GM19035 (cell line): ENCODE results near the gene FBXO47.

Source experiments
- ATAC-seq: cut with Tn5 transposase; IDR thresholded peaks from one replicate; pipeline ENCODE4 v1.9.1; 2021; ENCODE audit not compliant: unreplicated experiment

FBXO47 gene, protein sequence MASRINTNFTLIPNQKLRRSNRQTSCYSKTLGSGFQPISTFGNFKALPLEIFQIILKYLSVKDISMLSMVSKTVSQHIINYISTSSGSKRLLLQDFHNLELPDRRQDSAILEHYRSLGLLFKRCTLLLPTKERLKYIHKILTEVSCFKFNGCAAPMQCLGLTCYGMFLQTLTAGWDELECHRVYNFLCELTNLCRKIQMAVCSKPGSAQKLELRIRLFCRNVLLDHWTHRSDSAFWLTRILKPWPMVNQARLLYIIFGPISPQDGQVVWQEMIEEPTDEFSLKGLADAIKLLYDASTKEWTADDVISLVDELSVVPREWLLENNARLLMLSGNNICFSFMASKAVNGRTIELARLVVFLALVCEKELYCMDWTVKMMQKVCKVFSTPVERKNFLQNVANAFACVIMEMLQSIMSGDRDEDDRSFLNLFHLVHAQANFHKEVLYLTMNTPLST

DNA sequence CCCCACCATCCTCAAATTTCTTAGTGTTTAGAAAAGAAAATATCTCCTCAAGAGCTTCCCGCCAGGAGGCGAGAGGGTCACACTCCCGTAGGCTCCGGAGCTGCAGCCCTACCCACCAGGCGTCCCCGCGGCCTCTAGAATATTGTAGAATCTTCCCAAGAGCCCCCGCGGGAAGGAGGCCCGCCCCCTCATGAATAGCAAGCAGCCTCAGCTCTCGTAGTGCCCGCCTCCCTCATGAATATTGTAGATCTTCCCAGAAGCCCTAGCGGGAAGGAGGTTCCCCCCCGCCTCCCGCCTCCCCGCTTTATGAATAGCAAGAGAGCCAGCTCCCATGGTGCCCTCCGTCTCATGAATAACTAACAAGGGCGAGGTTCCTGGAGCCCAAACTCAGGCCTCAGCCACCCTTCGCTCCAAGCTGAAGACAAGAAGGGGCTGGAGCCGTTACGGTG, at the start of gene FBXO47:
FBXO47 (minus strand) TSS at position 114 of the 449 bp plus-strand sequence. CDS start 4,378 bp downstream, outside the sequence.
- no peak for ATAC-seq

DNA sequence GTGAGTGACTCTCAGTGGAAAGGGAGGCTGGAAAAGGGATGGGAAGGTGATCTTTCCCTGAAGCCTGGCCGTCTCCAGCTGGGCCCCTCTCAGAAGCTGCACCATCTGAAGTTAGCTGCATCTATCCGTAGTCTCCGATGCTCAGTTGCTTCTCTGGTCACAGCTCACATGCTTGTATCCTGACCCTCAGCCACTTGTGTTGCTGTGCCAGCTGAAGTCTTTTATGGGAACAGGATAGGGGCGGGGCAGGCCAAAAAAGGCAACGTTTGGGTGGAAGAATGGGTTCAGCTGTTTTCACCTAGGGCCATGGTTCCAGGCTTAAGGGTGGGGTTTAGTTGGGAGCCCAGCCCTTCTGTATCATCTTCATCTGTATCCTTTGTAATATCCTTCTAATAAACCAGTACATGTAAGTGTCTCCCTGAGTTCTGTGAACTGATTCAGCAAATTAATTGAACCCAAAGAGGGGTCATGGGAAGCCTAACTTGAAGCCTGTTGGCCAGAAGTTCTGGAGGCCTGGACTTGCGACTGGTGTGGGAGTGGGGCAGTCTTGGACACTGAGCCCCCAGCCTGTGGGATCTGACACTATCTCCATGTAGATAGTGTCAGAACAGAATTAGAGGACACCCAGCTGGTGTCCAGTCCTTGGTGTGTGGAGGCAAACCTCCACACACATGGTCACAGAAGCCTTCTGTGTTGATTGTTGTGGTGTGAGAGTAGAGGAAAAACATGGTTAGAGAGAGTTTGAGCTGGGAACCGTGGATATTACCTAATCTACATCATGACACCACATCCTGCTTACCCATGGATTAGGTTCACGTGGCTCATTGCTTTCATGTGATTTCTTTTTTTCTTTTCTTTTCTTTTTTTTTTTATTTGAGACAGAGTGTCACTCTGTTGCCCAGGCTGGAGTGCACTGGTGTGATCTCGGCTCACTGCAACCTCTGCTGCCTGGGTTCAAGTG, 49.3 kb upstream of the FBXO47 start:
- no peak for ATAC-seq

DNA sequence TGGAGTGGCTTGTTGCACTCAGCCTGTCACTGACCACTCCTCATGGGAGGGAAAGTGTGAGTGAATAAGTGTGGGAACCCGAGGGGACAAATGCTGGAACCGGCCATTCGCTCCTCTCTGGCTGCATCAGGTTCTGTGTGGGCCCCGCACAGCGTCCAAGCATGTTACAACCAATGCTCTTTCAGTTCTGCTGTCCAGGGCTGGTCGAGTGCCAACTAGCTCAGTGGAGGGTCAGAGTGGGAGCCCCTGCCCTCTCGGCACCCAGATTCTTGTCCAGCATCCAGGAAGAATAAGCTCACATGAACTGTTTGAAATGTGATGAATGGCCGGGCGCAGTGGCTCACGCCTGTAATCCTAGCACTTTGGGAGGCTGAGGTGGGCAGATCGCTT, 48.3 kb upstream of the FBXO47 start:
- no peak for ATAC-seq

DNA sequence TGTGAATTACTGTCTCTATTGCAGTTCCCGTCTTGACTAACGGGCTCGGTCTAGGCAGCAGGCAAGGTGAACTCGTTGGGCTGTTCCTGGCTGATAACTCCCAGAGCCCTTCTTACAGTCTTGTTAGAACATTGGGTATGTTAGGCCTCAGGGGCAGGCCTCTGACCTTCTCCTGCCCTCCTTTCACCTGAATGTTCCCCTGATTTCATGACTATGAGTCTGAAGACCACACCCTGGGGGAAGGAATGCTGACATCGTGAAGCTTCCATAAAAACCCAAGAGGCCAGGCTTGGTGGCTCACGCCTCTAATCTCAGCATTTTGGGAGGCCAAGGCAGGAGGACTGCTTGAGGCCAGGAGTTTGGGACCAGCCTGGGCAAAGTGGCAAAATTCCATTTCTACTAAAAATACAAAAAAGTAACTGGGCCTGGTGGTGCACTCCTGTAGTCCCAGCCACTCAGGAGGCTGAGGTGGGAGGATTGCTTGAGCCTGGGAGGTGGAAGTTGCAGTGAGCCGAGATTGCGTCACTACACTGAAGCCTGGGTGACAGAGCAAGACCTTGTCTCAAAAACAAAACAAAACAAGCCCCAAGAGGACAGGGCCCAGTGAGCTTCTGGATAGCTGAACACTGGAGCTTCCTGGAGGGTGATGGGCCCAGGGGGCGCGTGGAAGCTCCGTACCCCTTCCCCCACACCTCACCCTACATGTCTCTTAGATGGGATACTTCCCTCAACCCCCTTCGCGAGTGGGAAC, 47.8 kb upstream of the FBXO47 start:
- ATAC-seq: no peak

DNA sequence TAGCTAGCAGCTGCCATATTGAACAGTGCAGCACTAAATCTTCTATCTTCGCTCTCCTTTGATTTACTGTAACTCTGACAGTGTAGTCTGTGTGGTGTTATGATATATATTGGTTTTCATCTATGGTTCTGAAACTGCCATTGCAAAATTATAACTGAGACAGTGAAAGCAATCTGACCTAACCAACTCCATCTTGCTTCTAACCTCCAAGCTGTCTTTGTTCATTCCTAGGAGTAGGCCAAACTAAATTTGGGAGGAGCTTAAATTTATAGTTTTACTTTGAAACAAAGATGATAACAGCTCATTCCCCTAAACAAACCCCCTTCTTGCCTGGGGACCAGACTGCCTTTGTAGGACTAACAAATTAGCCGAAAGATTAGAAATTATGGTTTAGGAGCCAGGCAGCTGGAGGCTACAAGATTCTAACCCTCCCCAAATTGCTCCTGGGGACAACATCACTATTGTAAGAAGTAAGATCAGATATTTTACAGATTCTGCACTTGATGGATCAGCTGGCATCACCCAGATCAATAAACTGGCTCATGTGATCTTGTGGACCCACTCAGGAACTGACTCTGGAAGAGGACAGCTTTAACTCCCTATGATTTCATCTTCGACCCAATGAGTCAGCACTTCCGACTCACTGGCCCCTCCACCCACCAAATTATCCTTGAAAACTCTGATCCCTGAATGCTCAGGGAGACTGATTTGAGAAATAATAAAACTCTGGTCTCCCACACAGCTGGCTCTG, 47.0 kb upstream of the FBXO47 start:
- no peak for ATAC-seq

DNA sequence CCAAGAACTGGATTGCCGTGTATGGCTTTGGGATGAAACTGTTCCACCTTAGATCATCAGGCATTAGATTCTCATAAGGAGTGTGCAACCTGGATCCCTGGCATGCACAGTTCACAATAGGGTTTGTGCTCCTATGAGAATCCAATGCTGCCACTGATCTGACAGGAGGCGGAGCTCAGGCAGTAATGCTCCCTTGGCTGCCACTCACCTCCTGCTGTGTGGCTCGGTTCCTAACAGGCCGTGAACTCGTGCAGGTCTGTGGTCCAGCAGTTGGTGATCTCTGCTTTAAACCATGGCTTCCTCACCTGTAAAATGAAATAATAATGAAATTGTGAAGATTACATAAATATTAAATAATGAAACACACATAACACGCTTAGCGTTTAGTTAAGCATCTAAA, 45.5 kb upstream of the FBXO47 start:
- no peak for ATAC-seq

DNA sequence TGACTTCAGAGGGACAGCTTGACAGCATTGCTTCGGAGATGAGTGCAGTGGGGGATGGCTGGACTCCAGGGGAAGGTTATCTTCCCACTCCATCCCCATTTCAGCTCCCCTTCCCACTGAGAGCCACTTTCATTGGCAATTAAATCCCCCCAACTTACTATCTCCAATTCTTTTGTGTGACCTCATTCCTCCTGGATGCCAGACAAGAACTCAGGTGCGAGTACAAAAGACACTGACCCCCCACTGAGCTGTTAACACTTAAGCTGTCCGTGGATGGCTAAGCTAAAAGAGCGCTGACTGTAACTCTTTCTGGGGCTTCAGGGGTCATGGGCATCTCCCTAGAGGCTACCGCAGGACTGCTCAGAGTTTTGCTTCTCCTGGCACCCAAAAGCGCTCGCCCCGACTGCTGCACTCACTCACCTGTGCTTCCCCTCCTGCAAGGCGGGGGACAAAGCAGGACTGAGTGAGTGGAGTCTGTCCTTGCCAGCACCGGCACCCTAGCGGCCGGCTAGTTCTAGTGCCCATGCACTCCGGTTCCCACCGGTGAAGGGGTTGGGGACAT, 44.8 kb upstream of the FBXO47 start:
- ATAC-seq: no peak

DNA sequence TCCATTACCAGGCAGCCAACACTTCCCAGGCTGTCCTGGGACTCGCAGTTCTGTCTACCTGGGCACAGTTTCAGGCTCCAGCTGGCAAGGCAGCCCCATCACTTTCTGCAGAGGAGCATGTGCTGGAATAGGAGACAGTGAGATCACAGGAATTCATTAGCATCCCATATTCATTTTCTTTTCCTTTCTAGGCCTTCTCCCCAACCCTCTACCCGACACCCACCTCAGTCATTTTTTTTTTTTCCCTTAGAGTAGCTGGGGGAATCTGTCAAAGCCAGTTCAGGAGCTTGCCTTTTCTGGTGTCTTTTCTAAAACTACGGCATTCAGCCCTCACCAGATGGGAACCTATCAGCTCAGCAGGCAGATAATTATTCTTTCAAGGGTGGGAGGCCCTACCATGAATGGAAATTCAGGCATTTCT, 42.4 kb upstream of the FBXO47 start:
- no peak for ATAC-seq

DNA sequence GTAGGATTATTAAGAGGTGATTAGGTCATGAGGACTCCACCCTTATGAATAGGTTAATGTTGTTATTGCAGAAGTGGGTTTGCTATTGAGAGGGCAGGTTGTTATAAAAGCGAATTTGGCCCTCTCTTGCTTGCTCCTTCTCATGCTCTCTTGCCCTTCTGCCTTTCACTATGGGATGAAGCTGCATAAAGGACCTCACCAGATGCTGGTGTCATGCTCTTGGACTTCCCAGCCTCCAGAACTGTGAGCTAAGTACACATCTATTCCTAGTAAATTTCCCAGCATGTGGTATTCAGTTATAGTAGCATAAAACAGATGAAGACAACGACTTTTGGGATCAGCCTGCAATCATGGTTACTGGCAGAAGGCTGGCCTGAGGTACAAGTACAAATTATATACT, 41.4 kb upstream of the FBXO47 start:
- ATAC-seq: no peak

DNA sequence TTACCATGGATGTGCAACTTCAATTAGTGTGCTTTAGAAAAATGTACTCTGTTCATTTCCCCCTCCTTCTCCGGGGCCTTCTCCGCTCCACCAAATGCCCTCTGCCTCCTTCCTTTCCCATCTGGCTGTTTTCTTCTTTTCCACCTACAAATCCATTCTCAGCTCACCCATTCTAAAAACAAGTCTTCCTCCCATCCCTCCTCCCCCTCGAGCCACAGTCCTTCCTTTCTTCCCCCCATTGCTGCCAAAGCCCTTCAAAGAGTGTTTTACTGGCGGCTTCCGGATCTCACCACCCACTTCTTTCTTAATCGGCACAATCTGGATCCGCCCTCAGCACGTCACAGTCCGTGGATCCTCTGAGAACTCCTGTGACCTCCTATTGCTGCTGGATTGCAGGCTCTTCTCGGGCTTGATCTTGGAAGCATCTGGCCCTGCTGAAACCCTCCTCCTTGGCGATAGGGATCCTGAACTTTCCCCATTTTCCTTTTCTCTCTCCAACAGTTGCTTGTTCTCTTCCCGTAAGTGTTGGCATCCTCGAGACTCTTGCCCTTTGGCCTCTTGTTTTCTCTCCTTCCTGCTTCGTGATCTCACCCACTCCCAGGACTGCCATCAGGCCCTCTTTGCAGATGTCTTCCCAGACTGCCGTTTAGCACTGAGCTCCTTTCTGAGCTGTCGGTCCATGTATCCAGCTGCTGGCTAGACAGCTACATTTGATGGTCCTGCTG, 36.0 kb upstream of the FBXO47 start:
- ATAC-seq: no peak

DNA sequence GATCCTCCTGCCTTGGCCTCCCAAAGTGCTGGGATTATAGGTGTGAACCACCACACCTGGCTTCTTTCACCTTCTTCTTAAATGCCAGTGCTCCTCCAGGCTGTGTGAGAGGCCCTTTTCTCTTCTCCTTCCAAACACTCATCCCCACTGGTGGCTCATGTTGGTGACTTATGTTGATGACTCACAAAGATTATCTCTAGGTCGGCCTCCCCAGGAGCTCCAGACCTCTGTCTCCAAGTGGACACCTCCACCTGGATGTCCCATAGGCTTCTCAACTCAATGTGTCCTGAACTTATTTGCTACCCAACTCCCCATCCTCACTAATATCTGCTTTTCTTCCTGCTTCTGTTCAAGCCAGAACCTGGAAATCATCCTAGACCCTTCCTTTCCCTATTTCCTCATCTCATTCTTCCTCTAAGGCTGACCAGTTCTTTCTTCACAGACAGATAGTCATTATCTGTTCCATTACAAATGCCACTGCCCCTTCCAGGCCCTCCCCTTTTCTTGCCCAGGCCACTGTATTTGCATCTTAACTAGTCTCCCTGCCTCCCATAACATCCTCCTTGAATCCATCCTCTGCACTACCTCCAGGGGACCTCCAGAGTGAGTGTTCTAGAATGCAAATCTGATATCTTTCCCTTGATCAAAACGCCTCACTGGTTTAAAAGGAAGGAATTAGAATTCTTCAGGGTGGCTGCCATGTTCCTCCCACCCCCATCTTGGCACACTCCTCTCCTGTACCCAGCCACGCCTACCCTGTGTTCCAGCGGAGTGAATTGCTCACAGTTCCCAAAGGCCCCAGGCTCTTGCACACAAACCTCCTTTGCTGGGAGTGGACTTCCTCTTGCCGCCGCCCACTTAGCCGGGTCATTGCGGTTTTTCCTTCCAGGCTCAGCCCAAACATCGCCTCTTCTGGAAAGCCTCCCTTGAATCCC, 34.8 kb upstream of the FBXO47 start:
- no peak for ATAC-seq

DNA sequence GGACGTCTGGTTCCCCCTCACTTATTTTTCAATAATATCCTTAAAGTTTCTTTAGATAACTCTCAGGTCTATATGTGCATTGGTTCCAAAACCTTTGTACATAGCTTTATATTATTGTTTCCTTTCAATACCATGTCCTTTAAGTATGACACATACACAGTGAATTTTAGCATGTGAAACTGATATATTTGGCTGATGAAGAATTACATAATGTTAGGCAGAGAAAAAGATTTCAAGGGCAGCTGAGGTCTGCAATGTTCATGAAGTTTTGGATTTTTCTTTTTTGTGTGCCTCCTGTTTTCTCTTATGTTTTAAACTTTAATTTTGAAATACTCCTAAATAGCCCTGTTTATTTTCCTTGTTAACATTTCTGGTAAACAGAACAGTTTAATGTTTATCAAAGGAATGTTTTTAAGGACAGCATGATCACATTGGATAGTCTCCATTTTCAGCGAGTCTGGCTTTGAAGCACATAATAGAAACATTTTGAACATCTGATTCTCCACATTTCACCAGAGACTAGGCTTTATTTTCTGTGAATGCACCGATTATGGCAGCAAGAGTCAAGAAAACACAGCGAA, 32.9 kb upstream of the FBXO47 start:
- ATAC-seq: no peak

DNA sequence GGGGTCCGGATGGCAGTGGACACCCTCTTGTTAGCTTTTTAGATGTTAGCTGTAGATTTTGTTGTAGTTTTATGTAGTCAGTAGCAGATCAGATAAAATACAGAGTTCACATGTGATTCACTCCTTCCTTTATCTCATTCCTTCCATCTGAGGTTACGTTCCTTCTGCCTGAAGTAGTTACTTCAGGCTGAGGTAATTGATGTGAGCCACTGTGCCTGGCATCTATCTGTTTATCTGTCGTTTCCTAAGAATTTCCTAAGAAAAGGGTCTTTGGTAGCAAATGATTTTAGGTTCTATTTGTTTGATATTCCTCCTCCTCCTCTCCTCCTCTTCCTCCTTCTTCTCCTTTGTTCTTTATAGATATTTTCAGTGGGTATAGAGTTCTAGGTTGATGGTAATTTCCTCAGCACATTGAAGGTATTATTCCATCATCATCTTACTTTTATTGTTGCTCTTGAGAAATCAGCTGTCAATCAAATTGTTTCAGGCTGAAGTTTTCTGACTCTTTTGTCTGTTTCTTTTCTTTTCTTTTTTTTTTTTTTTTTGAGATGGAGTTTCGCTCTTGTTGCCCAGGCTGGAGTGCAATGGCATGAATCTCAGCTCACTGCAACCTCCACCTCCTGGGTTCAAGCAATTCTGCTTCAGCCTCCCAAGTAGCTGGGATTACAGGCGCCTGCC, 29.6 kb upstream of the FBXO47 start:
- ATAC-seq: no peak

DNA sequence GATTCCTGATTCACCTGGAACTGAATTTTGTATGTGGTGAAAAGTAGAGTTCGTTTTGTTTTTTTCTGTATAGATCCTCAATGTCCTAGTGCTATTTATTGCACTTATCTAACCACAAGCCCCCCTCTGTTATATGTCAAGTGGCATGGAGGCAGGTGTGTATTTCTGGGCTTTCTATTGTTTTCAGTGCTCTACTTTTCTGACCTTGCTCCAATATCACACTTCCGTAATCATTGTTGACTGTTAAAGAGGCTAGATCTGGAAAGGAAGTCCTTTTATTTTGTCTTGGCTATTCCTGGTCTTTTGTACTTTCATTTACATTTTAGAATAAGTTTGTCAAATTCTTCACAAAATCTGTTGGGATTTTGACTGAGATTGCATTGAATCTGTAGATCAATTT, 26.8 kb upstream of the FBXO47 start:
- ATAC-seq: no peak

DNA sequence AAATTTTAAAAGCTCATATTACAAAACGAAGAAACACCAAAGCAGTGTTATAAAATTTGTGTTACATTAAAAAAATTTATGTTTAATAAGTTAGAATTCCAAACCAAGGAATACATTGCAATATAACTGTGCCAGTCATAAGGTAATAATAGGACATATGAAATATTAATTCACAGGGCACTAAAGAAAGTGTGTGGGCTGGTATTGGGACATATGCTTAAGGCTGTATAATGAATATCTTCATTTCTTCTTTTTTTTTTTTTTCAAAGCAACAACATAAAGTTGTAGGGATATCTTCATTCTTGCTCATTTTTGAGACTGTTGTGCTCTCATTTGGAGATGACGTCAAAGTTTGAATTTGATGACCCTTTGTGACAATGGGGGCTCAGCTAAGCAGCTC, 17.5 kb upstream of the FBXO47 start:
- no peak for ATAC-seq

DNA sequence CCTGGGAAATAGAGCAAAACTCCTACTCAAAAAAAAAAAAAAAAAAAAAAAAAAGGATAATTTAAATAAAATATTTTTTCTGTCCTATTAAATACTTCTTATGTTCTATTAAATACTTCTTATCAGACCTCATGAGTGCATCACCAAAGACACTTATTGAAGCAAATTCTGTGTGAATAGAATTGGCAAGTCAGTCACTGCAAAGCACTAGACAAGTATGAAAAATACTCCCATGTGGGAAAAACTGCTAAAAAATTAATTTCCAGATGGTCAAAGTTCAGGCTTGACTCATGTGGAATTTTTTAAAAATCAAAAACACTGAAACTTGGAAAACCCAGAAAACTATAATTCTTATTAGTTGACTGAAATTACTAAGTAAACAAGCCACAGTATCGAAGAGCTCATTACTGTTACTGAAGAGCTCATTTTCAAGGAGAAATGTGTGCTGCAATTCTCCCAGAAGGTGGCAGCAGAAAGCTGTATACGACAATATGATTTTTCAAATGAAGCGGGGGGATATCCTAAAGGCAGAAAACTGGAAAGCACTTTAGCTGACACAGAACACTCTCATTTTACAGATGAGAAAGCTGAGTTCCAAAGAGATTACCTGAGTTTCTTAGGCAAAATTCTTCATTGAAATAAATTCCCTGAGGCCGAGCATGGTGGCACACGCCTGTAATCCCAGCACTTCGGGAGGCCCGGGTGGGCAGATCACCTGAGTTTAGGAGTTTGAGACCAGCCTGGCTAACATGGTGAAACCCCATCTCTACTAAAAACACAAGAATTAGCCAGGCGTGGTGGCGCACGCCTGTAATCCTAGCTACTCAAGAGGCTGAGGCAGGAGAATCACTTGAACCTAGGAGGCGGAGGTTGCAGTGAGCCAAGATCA, 15.9 kb upstream of the FBXO47 start:
- ATAC-seq: no peak
